Pulmonary artery endothelial cell (primary cell): ENCODE data around the gene ACSL3. TPM values are rescaled to one million over a fixed set of nuclear protein-coding genes. Genes with fewer than 3 reads are reported as not detected.

ENCODE experiments used
- DNase-seq: peaks from one replicate; pipeline ENCODE4 v3.0.0-alpha.2; 2011; ENCODE audit warnings: low read depth, low spot score
- total RNA-seq: library from RNA; depleted of rRNA; stranded (reverse); fragments of >200 nt; gene quantifications from 2 replicates; pipeline ENCODE4 v1.2.3, GENCODE V29; 2014

ACSL3 gene
- total RNA-seq, 1 donor from 2014 or later = 99.3 TPM

DNA sequence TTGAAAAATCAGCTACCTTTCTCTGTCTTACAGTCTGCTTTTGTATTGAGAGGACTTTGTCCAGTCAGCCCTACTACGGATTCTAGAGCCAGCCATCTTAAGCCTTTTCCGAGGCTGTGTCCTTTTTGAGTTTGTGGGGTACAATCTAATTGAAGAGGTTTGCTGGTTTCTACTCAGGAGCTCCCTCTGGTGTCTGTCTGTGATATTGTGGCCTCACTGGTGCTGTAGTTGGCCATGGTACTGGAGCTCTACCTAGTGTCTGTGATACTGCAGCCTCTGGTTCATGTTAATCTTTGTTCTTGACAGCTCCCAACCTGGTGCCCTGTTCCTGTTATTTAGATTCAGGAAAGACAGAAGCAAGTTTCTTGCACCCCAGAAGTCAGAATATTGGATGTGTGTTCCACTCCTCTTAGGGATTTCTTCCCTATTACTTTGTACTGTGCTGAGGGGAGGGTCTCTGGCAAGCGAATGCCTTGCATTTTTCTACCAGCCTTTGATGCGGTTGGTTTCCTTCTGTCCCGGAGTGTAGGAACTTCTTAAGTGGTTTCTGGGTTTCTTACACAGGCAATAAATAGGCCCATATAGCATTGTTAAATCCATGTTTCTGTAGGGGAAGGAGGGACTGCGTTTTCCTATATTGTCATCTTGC, 78.5 kb downstream of the ACSL3 start:
- DNase-seq = peak; percentile 22

DNA sequence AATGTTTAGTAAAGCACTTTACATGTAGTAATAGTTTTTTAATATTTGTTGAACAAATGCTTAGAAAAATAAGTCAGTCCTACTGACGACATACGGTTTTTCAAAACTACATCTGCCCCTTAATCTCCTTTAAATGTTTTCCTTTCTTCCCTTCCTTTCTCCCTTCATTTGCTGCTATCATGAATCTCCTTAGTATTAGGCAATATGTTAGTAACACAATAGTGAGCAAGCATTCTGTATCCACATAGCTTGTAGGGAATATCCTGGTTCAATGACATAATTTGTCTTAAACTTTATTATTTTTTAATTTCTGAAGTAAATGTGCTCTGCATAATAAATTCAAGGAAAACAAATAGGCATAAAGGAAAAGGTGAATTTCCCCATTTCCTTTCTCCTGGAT, 79.1 kb downstream of the ACSL3 start:
- no peak for DNase-seq

DNA sequence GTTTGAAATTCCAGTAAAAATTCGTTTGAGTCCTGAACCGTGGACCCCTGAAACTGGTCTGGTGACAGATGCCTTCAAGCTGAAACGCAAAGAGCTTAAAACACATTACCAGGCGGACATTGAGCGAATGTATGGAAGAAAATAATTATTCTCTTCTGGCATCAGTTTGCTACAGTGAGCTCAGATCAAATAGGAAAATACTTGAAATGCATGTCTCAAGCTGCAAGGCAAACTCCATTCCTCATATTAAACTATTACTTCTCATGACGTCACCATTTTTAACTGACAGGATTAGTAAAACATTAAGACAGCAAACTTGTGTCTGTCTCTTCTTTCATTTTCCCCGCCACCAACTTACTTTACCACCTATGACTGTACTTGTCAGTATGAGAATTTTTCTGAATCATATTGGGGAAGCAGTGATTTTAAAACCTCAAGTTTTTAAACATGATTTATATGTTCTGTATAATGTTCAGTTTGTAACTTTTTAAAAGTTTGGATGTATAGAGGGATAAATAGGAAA, 80.7 kb downstream of the ACSL3 start:
- DNase-seq = no peak

DNA sequence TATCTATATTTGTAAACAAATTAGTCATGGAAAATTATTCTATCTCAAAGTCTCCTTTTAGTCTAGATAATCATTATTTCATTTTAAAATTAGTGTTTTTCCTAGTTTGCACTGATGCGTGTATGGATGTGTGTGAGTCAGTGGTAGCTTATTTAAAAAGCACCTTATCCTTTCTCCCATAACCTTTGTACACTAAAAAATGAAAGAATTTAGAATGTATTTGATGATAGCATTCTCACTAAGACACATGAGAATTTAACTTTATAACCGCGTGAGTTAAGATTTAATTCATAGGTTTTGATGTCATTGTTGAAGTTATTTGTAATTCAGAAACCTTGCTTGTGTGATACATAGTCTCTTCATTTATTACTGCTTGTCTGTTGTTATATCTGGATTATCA, 81.7 kb downstream of the ACSL3 start:
- DNase-seq = no peak

DNA sequence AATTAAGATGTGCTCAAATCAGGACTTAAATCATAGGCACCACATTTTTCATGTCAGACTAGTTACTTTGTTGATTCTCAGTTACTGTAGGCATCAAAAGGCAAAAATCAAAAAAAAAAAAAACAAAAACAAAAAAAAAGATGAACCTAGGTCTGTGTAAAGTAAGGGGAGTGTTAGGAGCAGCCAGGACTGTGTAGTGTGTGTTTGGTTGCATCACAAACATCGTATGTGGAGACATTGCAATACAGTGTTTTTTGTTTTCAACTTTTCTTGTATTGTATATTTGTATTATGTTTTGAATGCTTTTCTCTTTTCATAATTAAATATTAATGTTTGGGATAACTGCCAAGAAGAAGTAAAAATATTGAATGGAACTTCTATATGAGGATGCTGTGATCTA, 82.1 kb downstream of the ACSL3 start:
- DNase-seq = no peak

DNA sequence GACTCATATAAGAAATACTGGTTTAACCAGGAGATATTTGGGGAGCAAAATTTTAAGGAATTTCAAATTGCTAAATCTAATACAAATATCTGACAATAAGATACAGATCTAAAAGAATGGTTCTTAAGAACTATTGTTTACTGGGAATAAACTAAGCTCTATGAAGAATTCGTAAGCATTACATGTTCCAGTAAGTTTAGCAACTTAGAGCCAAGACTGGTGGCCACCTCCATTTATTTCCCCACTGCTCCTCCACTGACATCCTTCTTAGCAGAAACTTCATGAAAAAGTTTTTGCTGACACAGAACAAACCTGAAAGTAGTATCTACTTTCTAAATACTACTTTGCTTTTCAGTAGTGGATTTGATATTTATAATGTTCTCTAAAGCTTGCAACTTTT, 83.0 kb downstream of the ACSL3 start:
- DNase-seq = no peak

DNA sequence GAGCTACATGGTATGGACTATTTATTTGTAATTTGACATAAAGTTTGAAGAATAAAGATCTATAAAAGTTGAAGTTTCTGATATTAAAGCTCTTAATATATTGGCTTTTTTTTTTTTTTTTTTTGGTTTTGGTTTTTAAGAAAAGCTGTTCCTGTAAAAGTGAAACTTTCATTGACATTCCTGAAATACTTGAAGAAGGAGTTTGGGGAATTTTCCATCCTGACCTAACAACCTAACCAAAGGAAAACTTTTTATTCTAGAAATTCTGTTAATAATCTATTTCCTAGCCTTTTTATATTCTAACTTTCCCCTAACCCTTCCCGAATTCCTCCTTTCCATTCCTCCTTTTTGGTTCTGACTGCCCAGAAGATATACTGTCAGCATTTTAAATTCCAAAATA, 83.7 kb downstream of the ACSL3 start:
- no peak for DNase-seq

DNA sequence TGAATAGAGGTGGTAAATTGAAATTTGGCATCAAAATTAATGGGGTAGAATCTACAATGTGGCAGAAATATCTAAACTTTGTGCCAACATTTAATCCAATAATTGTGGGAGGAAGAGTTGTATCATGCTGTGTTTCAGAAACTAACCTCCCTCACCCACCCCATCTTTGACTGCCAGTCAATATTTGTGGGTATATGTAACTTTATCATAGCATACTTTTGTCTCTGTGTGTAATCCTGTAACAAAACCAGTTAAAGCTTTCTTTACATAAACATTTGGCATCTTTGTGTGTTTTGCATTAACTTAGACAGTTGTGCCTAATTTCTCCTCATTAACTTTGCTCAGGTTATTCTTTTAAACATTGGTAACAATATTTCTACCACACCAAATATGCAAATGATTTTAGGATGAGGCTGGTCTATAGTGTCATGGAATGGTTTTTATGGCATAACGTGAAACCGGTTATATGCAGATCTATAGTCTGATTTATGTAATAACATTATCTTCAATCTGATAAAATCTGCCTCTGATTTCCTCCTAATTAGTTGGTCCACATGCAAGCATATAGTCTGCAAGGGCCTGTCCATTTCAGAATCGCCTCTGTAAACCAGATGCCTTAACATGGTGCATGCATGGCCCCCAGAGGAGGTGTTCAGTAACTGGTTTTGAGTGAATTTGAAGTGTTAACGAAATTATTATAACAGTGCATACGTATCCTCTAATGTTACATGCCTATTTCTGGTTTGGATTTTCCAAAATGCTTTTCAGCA, 84.3 kb downstream of the ACSL3 start:
- no peak for DNase-seq

DNA sequence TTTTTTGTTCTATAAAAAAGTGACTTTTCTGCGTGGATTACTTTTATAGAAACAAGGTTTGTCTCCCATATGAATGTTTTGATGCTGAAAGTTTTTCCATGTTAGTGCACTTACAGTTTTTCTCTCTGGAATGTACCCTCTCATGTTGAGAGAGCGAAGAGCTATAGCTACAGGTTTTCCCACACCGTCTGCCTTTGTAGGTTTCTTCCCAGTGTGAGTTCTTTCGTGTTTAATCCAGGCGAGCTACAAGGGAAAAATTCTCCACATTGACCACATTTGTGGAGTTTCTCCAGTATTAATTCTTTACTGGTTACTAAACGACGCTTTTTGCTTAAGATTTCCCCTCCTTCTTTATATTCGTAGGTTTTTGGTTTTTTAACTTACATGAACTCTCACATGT, 85.1 kb downstream of the ACSL3 start:
- DNase-seq = no peak

DNA sequence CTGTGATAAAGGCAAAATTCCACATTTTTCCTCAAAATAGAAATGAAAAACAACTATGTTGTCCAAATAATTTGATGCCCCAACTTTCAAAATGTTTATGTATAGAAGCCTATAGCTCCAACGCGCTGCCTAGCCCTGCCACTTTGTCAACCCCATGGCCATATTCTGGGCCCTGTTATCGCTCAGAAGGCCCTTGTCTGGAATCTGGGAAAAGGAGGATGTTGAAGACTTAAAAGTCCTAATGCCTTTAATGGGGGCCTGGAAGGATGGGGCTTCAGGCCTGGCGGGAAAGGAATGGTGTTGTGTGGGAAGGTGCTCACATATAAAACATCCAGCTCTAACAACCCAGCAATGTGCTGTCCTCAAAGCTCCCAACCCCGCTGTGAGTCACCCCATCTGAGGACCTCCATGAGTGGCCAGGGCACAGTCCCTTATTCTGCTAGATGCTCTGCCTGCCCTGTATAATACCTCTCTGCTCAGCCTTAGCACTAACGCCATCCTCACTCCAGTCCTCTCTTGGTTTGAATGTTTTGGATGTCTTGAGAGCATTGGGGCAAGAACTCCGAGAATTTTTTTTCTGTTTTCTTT, 86.0 kb downstream of the ACSL3 start:
- DNase-seq = no peak

DNA sequence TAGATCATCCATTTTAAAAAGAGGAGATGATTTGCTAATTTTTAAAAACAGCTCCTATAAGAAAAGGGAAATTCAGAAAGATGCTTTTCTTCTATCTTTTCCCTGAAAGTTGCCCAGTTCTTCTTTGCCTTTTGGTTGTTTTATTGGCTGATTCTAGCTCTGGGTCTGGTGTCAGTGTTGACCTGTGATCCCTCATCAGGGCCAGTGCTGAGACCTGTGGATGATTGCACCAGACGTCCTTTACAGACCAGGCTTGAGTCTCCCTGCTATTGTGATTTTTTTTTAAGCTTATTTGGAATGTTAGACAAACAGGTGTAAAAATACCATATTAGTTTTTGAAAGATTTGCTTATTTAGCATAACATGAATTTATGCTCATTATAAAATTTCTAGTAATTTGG, 88.2 kb downstream of the ACSL3 start:
- no peak for DNase-seq

DNA sequence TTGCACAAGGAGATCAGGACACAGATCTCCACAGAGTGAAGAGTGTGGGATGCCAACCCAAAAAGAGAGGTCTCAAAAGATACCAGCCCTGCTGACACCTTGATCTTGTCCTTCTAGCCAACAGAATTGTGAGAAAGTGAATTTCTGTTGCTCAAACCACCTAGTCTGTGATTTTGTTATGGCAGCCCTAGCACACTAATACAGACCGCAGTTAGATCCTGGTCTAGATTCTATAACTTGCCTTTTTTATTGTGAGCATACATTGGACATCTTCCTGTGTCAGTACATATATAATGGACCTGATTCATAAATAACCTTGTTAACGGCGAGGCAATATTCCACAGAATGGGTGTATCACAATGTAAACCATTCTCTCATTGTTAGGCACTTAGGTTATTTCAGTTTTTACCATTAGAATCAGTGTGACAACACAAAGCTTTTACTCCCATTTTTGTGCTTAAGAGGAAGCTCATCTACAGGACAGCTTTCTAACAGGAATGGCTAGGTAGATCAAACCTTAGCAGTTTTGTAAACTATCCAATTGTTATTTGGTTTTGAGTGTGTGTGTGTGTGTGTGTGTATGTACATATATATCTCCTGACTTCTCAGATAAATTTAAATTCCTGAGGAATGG, 89.0 kb downstream of the ACSL3 start:
- no peak for DNase-seq

DNA sequence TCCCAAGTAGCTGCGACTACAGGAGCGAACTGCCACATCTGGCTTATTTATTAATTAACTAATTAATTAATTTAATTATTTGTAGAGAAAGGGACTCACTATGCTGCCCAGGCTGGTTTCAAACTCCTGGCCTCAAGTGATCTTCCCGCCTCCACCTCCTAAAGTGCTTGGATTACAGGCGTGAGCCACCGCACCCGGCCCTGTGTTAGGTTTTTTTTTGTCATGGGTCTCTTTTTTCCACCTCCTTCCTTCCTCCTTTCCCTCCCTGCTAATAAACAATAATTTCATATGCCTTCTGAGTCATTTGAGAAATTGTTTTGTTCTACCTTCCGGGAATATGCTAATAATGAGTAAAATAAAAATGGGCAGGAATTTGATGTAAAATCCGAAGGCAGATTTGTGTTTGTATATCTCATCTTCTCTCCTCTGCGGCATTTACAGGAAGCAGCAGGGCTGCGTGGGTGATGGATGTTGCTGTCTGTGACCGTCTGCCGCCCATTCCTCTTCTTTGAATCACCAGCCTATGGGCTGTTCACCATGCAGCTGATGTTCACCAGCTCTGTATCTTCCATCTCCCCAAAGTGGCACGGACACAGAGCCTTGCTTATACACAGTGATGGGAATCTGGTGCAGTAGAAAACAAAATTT, 89.9 kb downstream of the ACSL3 start:
- no peak for DNase-seq

DNA sequence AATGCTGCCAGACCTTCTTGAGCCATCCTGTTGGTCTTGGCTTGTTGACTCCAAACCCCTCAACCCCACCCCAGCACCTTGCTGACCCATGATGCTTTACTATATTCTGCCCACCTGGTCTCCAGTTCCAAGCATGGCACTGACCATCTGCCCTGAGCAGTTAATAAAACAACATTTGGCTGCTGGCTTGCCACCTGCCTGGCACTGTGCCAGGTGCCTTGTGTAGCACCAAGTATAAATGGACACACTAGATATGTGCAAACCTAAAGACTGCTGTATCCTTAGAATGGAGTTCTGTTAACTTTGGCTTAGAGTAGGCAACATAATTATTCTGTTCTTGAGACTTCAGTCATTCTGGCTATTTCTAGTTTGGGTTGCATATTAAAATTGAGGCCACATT, 91.4 kb downstream of the ACSL3 start:
- DNase-seq = no peak

DNA sequence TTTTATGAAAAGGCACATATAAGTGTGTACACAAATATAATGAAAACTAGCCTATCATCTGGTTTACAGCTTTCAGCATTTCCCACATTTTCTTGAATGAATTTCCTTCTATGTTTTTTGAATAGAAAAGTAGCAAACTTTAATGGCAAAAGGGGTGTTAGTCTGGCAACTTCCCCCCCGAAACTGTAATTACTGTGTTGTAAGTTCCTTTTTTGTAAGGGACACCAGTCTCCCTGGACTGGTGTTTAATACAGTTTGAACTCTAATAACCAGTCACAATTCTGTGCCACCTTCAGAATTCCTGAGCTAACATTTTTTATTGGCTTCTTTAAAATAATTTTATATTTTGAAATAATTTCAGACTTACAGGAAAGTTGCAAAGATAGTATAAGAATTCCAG, 94.2 kb downstream of the ACSL3 start:
- DNase-seq = no peak

DNA sequence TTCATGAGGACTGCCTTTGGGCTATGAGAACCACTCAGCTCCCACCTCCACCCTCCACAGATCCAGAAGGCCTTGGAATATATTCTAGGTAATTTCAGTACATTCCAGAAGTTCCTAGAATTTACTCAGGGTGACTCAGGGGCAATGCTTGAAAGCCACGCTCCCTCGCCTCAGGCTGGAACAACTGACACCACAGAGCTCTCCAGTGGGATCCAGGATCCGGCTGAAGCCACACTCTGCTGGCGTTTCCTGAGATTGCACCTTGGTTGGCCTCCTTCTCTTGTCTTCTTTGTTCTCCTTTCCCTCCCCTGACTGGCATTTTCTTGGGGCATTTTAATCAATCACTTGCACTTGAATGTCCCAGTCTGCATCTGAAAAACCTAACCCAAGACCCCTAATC, 98.5 kb downstream of the ACSL3 start:
- no peak for DNase-seq

DNA sequence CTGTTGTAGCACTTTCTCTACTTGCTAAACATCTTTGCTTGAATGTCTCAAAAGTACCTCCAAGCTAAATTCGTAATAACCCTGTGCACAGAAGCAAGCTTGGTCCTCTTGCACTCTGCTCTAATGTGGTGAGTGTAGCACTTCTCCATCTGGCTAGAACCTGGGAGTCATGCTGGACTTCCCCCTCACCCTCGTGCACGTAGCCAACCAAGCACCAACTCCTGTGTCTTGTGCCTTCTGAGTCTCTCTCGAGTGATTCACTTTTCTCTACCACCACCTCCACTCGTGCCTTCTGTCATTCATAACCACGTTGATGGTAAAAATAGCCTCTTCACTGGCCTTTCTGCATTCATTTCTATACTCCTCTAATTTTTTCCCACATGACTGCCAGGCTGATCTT, 99.3 kb downstream of the ACSL3 start:
- DNase-seq = no peak

DNA sequence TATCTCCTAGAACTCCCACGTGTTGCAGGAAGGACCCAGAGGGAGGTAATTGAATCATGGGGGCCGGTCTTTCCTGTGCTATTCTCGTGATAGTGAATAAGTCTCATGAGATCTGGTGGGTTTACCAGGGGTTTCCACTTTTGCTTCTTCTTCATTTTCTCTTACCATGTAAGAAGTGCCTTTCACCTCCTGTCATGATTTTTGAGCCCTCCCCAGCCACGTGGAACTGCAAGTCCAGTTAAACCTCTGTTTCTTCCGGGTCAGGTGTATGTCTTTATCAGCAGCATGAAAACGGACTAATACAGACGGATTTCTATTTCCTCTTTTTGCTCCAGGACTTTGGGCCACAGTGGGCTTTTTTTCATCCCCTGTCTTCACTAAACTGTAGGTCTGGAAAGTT, 102.8 kb downstream of the ACSL3 start:
- DNase-seq = no peak

DNA sequence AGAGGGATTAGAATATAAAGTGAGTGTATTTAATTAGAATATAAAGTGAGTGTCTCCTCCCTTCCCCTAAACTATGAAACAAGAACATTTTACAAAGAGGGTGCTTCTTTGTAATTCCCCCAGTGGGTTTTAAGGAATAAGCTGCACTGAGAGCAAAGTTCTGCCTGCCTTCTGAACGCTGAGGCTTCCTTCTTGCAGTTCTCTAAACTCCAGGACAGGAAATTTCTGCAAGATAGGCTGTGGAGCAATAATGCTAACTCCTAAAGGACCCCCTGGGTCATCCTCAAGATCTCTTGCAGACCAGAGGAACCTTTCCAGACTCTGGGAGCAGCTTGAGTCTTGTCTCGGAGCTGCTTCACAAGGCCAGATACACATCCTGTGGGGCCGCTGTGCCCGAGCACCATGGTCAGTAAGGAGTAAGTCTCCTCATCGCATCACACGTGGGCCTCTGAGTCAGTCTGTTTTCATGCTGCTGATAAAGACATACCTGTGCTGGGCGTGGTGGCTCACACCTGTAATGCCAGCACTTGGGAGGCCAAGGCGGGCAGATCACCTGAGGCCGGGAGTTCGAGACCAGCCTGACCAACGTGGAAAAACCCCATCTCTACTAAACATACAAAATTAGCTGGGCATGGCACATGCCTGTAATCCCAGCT, 103.7 kb downstream of the ACSL3 start:
- no peak for DNase-seq

DNA sequence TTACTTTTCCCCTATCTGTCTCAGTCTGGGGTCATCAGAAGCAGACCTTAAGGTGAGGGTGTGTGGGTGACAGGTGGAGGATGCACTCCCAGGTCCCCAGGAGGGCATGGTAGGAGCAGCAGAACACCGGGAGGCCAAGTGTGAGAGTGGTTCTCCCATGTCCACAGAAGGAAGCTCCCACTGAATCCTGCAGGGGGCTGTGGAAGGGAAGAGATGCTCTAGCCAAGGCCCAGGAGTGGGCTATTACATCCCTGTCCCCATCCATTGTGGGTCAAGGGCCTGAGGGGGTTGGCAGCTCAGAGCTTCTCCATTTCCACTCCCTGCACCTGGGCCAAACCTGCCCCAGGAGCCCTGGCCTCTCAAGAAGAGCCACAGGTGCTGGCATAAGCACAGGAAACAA, 104.7 kb downstream of the ACSL3 start:
- DNase-seq = no peak

DNA sequence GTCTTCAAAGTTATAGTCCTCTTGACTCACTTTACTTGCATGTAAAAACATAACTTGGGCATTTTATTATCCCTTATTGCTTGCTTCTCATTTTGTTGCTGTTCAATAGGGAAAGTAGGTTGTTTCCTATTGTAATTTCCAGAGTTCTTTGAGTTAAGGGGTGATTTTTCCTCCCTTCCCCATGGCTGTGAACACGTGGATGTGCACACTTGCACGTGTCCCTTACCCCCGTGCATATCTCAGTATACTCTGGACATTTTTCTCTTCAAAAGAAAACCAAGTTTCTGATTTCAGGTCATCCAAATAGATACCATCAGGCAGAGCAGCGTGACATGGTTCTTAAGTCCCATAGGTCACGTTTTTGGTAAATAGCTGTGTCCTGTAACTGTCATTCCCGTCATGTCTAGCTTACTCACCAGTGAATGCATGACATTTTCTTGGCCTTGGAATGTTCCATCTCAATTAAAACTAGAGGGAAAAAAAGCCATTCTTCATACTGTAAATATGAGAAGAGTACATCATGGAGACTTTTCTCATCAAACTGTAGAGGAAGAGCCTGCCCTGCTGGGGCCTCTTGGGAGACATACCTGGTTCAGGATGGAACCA, 107.8 kb downstream of the ACSL3 start:
- DNase-seq = no peak
